IMR-90 (cell line): ENCODE results near the gene NGFR. TPM values are rescaled to one million over a fixed set of nuclear protein-coding genes. Genes with fewer than 3 reads are reported as not detected.

Experiments used
- ATAC-seq: fragments of 200-7000 bp; cut with Tn5 transposase; 2 replicates; pipeline ENCODE4 v1.9.1; 2020; ENCODE audit warnings: low read depth, mild to moderate bottlenecking, moderate library complexity
- BruUV-seq: library from RNA; stranded (reverse); fragments of 400-500 nt; replicated peaks from 2 replicates; lab custom pipeline; 2021; lab: Mats Ljungman, UMichigan
- CTCF ChIA-PET: fragments of 300-600 bp; formaldehyde crosslinking; extraction: SDS; loops from one replicate; lab custom pipeline; 2021; ENCODE audit warnings: antibody characterized with exemption; lab: Yijun Ruan, JAX
- POLR2A ChIA-PET: fragments of 300-600 bp; sonication (Branson Sonifier 250); formaldehyde crosslinking; loops from one replicate; lab custom pipeline; 2022; ENCODE audit warnings: antibody characterized with exemption; ENCODE audit not compliant: unreplicated experiment; lab: Charles Lee
- DNase-seq: peaks from one replicate; pipeline ENCODE4 v3.0.0; 2013
- H2AFZ ChIP-seq: replicated peaks from 2 replicates; pipeline ENCODE3; 2013; ENCODE audit warnings: low read length, mild to moderate bottlenecking; ENCODE audit not compliant: poor library complexity
- H2AK5ac ChIP-seq: 2 replicates; pipeline ENCODE4 v1.6.1; 2013; ENCODE audit warnings: low read depth, low read length, inconsistent platforms
- H2AK9ac ChIP-seq: replicated peaks from 2 replicates; pipeline ENCODE3; 2013; ENCODE audit warnings: mild to moderate bottlenecking, low read depth, low read length, moderate library complexity; ENCODE audit not compliant: poor library complexity
- H2BK120ac ChIP-seq: 2 replicates; pipeline ENCODE4 v1.6.1; 2013; ENCODE audit warnings: low read depth, low read length, inconsistent platforms
- H2BK15ac ChIP-seq: 3 replicates; pipeline ENCODE4 v1.6.1; 2013; ENCODE audit warnings: low read depth, low read length, inconsistent platforms
- H2BK20ac ChIP-seq: 2 replicates; pipeline ENCODE4 v1.6.1; 2013; ENCODE audit warnings: low read depth, mild to moderate bottlenecking, inconsistent platforms, low read length, moderate library complexity
- H2BK5ac ChIP-seq: 2 replicates; pipeline ENCODE4 v1.6.1; 2013; ENCODE audit warnings: mild to moderate bottlenecking, low read depth, low read length, inconsistent platforms; ENCODE audit not compliant: poor library complexity, severe bottlenecking
- H3K14ac ChIP-seq: replicated peaks from 2 replicates; pipeline ENCODE4 v1.6.1; 2013; ENCODE audit warnings: low read depth, low read length, inconsistent platforms
- H3K18ac ChIP-seq: 2 replicates; pipeline ENCODE4 v1.6.1; 2013; ENCODE audit warnings: low read depth, low read length, control low read depth
- H3K23ac ChIP-seq: 2 replicates; pipeline ENCODE4 v1.6.1; 2013; ENCODE audit warnings: low read depth, low read length, inconsistent platforms
- H3K27ac ChIP-seq: 2 replicates; pipeline ENCODE4 v1.5.1; 2013; ENCODE audit warnings: mild to moderate bottlenecking, control low read depth, low read length; ENCODE audit not compliant: insufficient read depth
- H3K27me3 ChIP-seq: 2 replicates; pipeline ENCODE4 v1.6.1; 2013; ENCODE audit warnings: low read length; ENCODE audit not compliant: control insufficient read depth, insufficient read depth
- H3K36me3 ChIP-seq: 2 replicates; pipeline ENCODE4 v1.6.1; 2013; ENCODE audit warnings: low read length, mixed read lengths; ENCODE audit not compliant: control insufficient read depth, insufficient read depth
- H3K4ac ChIP-seq: 2 replicates; pipeline ENCODE4 v1.6.1; 2013; ENCODE audit warnings: low read depth, low read length, inconsistent platforms
- H3K4me1 ChIP-seq: 2 replicates; pipeline ENCODE4 v1.6.1; 2013; ENCODE audit warnings: low read length, mixed read lengths; ENCODE audit not compliant: control insufficient read depth, insufficient read depth
- H3K4me2 ChIP-seq: 2 replicates; pipeline ENCODE4 v1.6.1; 2013; ENCODE audit warnings: low read depth, mild to moderate bottlenecking, control low read depth, low read length, moderate library complexity
- H3K4me3 ChIP-seq: 2 replicates; pipeline ENCODE4 v1.5.1; 2013; ENCODE audit warnings: low read depth, mild to moderate bottlenecking, control low read depth, low read length, moderate library complexity; ENCODE audit not compliant: insufficient read depth
- H3K56ac ChIP-seq: 2 replicates; pipeline ENCODE4 v1.6.1; 2013; ENCODE audit warnings: low read length, inconsistent platforms; ENCODE audit not compliant: insufficient read depth; ENCODE audit errors: extremely low read depth
- H3K79me1 ChIP-seq, 2 experiments: 2 replicates each; pipeline ENCODE4 v1.6.1; 2013; ENCODE audit warnings: low read length in 2 of 2, inconsistent platforms in 1 of 2, low read depth in 1 of 2
- H3K9ac ChIP-seq: 2 replicates; pipeline ENCODE4 v1.6.1; 2013; ENCODE audit warnings: low read depth, low read length, control low read depth
- H3K9me1 ChIP-seq: 2 replicates; pipeline ENCODE4 v1.6.1; 2013; ENCODE audit warnings: low read length, inconsistent platforms; ENCODE audit not compliant: insufficient read depth
- H3K9me3 ChIP-seq: 2 replicates; pipeline ENCODE4 v1.6.1; 2013; ENCODE audit warnings: low read length; ENCODE audit not compliant: control insufficient read depth, insufficient read depth
- H4K20me1 ChIP-seq: 2 replicates; pipeline ENCODE4 v1.6.1; 2013; ENCODE audit warnings: low read length, inconsistent platforms; ENCODE audit not compliant: insufficient read depth
- H4K5ac ChIP-seq: 2 replicates; pipeline ENCODE4 v1.6.1; 2013; ENCODE audit warnings: mild to moderate bottlenecking, low read depth, low read length, control low read depth
- H4K8ac ChIP-seq, 2 experiments: 2 replicates each; pipeline ENCODE4 v1.6.1; 2013; ENCODE audit warnings: low read depth in 2 of 2, low read length in 2 of 2, control low read depth in 1 of 2, inconsistent platforms in 1 of 2
- H4K91ac ChIP-seq: 2 replicates; pipeline ENCODE4 v1.6.1; 2013; ENCODE audit warnings: low read depth, low read length, inconsistent platforms; ENCODE audit not compliant: insufficient read depth
- CEBPB ChIP-seq: IDR thresholded peaks from 2 replicates; pipeline ENCODE4 v1.6.1; 2012; ENCODE audit warnings: low read depth, low read length, improper control_type of control experiment
- CHD1 ChIP-seq: IDR thresholded peaks from 2 replicates; pipeline ENCODE4 v1.6.1; 2012; ENCODE audit warnings: low read depth, low read length, improper control_type of control experiment
- ELK1 ChIP-seq: fragments of 150-350 bp; IDR thresholded peaks from 2 replicates; pipeline ENCODE4 v1.6.1; 2016; ENCODE audit warnings: low read depth, mild to moderate bottlenecking, low read length, moderate library complexity, borderline replicate concordance
- FOS ChIP-seq: fragments of 150-350 bp; IDR thresholded peaks from 2 replicates; pipeline ENCODE4 v1.6.1; 2016; ENCODE audit warnings: low read depth, low read length
- MAFK ChIP-seq: IDR thresholded peaks from 2 replicates; pipeline ENCODE4 v1.6.1; 2012; ENCODE audit warnings: low read depth, low read length, improper control_type of control experiment
- MAZ ChIP-seq: IDR thresholded peaks from 2 replicates; pipeline ENCODE4 v1.6.1; 2012; ENCODE audit warnings: low read depth, mild to moderate bottlenecking, low read length, improper control_type of control experiment, moderate library complexity, borderline replicate concordance
- NFE2L2 ChIP-seq: fragments of 150-350 bp; IDR thresholded peaks from 2 replicates; pipeline ENCODE4 v1.6.1; 2016; ENCODE audit warnings: low read depth, mild to moderate bottlenecking, low read length
- RAD21 ChIP-seq: IDR thresholded peaks from 2 replicates; pipeline ENCODE4 v1.6.1; 2012; ENCODE audit warnings: low read length, improper control_type of control experiment
- RCOR1 ChIP-seq: IDR thresholded peaks from 2 replicates; pipeline ENCODE4 v1.6.1; 2012; ENCODE audit warnings: mild to moderate bottlenecking, low read length, improper control_type of control experiment; ENCODE audit not compliant: insufficient replicate concordance
- SMC3 ChIP-seq: fragments of 150-350 bp; IDR thresholded peaks from 2 replicates; pipeline ENCODE4 v1.6.1; 2016; ENCODE audit warnings: low read depth, mild to moderate bottlenecking, antibody characterized with exemption, low read length, moderate library complexity
- USF2 ChIP-seq: fragments of 150-350 bp; IDR thresholded peaks from 2 replicates; pipeline ENCODE4 v1.6.1; 2017; ENCODE audit warnings: mild to moderate bottlenecking, antibody characterized with exemption, low read length, low read depth
- WGBS, 2 experiments: methylation state at CpG; one replicate each; pipeline versions ENCODE4 v1.1.5 to v1.1.7; 2013; ENCODE audit warnings: missing lambda C conversion rate in 2 of 2; ENCODE audit not compliant: insufficient read length in 1 of 2; ENCODE audit errors: extremely low coverage in 2 of 2; 5-methylcytosine and 5-hydroxymethylcytosine counted together
- dilution Hi-C: fragments of 300-500 bp; cut with HindIII; formaldehyde crosslinking; loops from one replicate; pipeline ENCODE4 v1.14.3; 2018; ENCODE audit warnings: low sequenced_read_pairs; ENCODE audit not compliant: unreplicated experiment
- in situ Hi-C: fragments of 300-500 bp; cut with MboI; formaldehyde crosslinking; loops from 3 replicates; pipeline ENCODE4 v1.14.3; 2019; ENCODE audit warnings: low sequenced_read_pairs, inconsistent platforms, mixed read lengths
- intact Hi-C: fragments of 100-400 bp; cut with micrococcal nuclease; formaldehyde crosslinking; loops from 2 replicates; pipeline ENCODE4 v1.10.0; 2022
- polyA plus RNA-seq, 3 experiments: library from polyadenylated mRNA; depleted of rRNA; stranded (reverse); fragments of >200 nt; gene quantifications; 2 replicates each; pipeline ENCODE4 v1.2.3, GENCODE V29; 2012; ENCODE audit warnings: low replicate concordance in 1 of 3
- total RNA-seq: library from RNA; depleted of rRNA; stranded (reverse); fragments of >200 nt; gene quantifications from 2 replicates; pipeline ENCODE4 v1.2.3, GENCODE V29; 2012
- TF ChIP-seq, protein P1 (sequence below): conservative IDR thresholded peaks from 2 replicates; pipeline ENCODE4 v1.5.1; 2012; ENCODE audit warnings: mild to moderate bottlenecking, low read depth, low read length, improper control_type of control experiment

NGFR gene
- total and polyA plus RNA-seq, 2 of the 4 experiments (the other 2 are of a cell fraction): 0.15 to 0.18 TPM

DNA sequence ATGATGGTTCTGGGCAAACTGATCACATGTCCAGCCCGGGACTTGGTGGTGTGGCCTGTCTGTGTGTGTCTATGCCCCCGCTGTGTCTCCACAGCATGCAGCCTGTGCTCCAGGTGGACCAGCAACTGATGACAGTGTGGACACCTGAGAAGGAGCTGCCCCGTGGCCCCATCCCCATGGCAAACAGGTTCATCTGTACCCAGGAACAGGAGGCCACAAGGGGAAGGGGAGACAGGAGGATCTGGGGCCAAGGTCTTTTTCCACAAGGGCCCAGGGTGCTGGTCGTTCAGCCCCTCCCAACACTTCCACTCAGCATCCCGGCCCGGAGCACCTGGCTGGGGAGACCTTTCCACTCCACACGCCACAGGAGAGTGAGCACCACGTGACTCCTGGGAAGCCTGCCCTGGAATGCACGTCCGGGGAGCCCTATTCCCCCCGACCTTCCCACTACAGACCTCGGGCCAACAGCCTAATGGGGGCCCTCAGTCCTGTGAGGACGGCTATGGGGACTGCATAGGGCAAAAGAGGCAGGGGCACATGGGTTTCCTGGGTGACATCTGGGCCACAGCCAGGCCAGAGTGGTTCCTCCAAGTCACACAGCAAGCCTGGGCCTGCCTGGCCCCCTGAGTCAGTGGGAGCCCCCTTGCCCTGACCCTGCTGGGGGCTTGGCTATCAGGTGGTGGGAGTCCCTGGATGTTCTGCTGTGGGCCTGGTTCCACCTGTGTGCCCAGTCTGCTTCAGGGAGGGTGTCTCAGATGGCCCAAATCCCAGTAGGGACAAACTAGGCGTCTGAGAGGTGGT, 59.8 kb downstream of the NGFR start:
- H3K9ac ChIP-seq: no peak overlapping the region
- ChIA-PET CTCF (interaction anchor here (0.6 to 1.7 kb wide), 5 partner anchors 10 to 141 kb away, joined by 3 to 23 read pairs (median 6); partner anchors contain the start of gene PHB1), POLR2A (no interaction called here)
- no peak overlapping the region for H3K56ac ChIP-seq
- WGBS, 2 experiments: 73% methylated on average over 2 of the region's 14 CpGs; no CpG with 5 or more reads in 1 of the 2 experiments
- TF ChIP-seq RCOR1 (no peak), NFE2L2 (no peak), CEBPB (no peak), MAZ (no peak), SMC3 (no peak), CHD1 (no peak), ELK1 (no peak), USF2 (no peak), RAD21 (no peak), FOS (no peak), MAFK (no peak)
- TF ChIP-seq, protein P1, sequence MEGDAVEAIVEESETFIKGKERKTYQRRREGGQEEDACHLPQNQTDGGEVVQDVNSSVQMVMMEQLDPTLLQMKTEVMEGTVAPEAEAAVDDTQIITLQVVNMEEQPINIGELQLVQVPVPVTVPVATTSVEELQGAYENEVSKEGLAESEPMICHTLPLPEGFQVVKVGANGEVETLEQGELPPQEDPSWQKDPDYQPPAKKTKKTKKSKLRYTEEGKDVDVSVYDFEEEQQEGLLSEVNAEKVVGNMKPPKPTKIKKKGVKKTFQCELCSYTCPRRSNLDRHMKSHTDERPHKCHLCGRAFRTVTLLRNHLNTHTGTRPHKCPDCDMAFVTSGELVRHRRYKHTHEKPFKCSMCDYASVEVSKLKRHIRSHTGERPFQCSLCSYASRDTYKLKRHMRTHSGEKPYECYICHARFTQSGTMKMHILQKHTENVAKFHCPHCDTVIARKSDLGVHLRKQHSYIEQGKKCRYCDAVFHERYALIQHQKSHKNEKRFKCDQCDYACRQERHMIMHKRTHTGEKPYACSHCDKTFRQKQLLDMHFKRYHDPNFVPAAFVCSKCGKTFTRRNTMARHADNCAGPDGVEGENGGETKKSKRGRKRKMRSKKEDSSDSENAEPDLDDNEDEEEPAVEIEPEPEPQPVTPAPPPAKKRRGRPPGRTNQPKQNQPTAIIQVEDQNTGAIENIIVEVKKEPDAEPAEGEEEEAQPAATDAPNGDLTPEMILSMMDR: no peak
- no peak overlapping the region for H3K4me2 ChIP-seq
- H3K14ac ChIP-seq: no peak overlapping the region
- H3K4me3 ChIP-seq: no peak overlapping the region
- H3K36me3 ChIP-seq: no peaks in the 10 kb centered on the region
- H3K79me1 ChIP-seq: no peaks in the 10 kb centered on the region
- H2BK15ac ChIP-seq: no peak overlapping the region
- H3K4me1 ChIP-seq: peaks cover 2% of the 10 kb centered on the region; the same call in 1 of the 2 replicates
- BruUV-seq: no TSS peak
- intact Hi-C loops: no loop called here
- H2AFZ ChIP-seq: no peak overlapping the region
- H3K9me3 ChIP-seq: no peaks in the 10 kb centered on the region
- no peak overlapping the region for H4K5ac ChIP-seq
- no peak overlapping the region for H3K4ac ChIP-seq
- H2BK5ac ChIP-seq: no peak overlapping the region
- H3K23ac ChIP-seq: no peak overlapping the region
- H3K27ac ChIP-seq: no peak overlapping the region
- no peak overlapping the region for H4K8ac ChIP-seq
- dilution Hi-C loops: no loop called here
- H2AK5ac ChIP-seq: no peak overlapping the region
- H2BK20ac ChIP-seq: no peak overlapping the region
- no peak overlapping the region for H2AK9ac ChIP-seq
- H4K20me1 ChIP-seq: no peaks in the 10 kb centered on the region
- ATAC-seq (no peak), DNase-seq (no peak)
- in situ Hi-C loops: loop anchor here (5.0 kb wide), 1 partner anchor 118 kb away; no protein-coding TSS in a partner anchor
- no peak overlapping the region for H3K18ac ChIP-seq
- no peak overlapping the region for H4K91ac ChIP-seq
- H2BK120ac ChIP-seq: no peak overlapping the region
- no peaks in the 10 kb centered on the region for H3K9me1 ChIP-seq
- peaks cover 19% of the 10 kb centered on the region for H3K27me3 ChIP-seq
